ENCODE measurements around the gene MVP.
"Not testable (repeated sequence)": the region's sequence is repeated elsewhere in the genome, so short reads cannot be mapped to it uniquely, and the experiment has no call there.

DNA sequence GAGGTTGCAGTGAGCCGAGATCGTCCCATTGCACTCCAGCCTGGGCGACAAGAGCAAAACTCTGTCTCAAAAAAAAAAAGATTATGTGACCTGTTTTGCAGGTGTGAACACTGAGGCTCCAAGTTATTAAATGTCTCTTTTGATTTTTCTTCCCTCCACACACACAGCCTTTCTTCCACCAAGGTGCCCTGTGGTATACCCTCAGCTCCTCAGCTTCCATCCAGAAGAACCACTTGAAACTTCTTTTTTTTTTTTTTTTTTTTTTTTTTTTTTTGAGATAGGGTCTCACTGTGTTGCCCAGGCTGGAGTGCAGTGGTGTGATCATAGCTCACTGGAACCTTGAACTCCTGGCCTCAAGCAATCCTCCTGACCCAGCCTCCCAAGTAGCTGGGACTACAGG, 69.1 kb downstream of the MVP start:
- not testable (repeated sequence) for TF ChIP-seq SP1 (IDR thresholded peaks at IDR 0.05); FOXM1 (IDR thresholded peaks at IDR 0.05; ENCODE audit: borderline replicate concordance); SUZ12 (IDR thresholded peaks at IDR 0.05); HDGF (IDR thresholded peaks at IDR 0.05; ENCODE audit: borderline replicate concordance); BHLHE40 (IDR thresholded peaks at IDR 0.05; ENCODE audit: borderline replicate concordance)
- peak; percentile 80 for TF ChIP-seq ZNF384 (IDR thresholded peaks at IDR 0.05)

Data from HEK293T (cell line).